Neural cell (in vitro differentiated cells): Measurements from ENCODE around the gene KNG1. TPM values are rescaled to one million over a fixed set of nuclear protein-coding genes. Genes with fewer than 3 reads are reported as not detected.

Experiments
- H2AFZ ChIP-seq: fragments of 200-600, 300-800 bp; sonication (generic), shearing (Covaris generic); 2 replicates; pipeline ENCODE4 v1.6.0; 2014; ENCODE audit warnings: low read depth, mild to moderate bottlenecking, antibody characterized with exemption, low read length, moderate library complexity
- H3F3A ChIP-seq: fragments of 200-600 bp; shearing (Covaris generic); 2 replicates; pipeline ENCODE4 v1.6.1; 2016; ENCODE audit warnings: mild to moderate bottlenecking, moderate library complexity, mixed read lengths, antibody characterized with exemption, low read length; ENCODE audit not compliant: insufficient read depth, poor library complexity, severe bottlenecking
- H3K27ac ChIP-seq: fragments of 200-600, 300-800 bp; sonication (generic), shearing (Covaris generic); 2 replicates; pipeline ENCODE4 v1.5.1; 2014; ENCODE audit warnings: mild to moderate bottlenecking, low read length, moderate library complexity
- H3K27me3 ChIP-seq: fragments of 300-800, 200-600 bp; sonication (generic), shearing (Covaris generic); 2 replicates; pipeline ENCODE4 v1.6.0; 2014; ENCODE audit warnings: mild to moderate bottlenecking, low read depth, low read length, moderate library complexity; ENCODE audit not compliant: insufficient read depth
- H3K36me3 ChIP-seq: fragments of 300-800, 200-600 bp; sonication (generic), shearing (Covaris generic); 2 replicates; pipeline ENCODE4 v1.5.1; 2014; ENCODE audit warnings: mild to moderate bottlenecking, antibody characterized with exemption, low read length, moderate library complexity; ENCODE audit not compliant: insufficient read depth
- H3K4me2 ChIP-seq: fragments of 300-800, 200-600 bp; sonication (generic), shearing (Covaris generic); 2 replicates; pipeline ENCODE4 v1.6.0; 2014; ENCODE audit warnings: mild to moderate bottlenecking, low read length
- H3K4me3 ChIP-seq: fragments of 300-800, 200-600 bp; sonication (generic), shearing (Covaris generic); 2 replicates; pipeline ENCODE4 v1.5.1; 2014; ENCODE audit warnings: mild to moderate bottlenecking, low read length, moderate library complexity
- H3K79me2 ChIP-seq: fragments of 200-600 bp; shearing (Covaris generic); replicated peaks from 2 replicates; pipeline ENCODE4 v1.6.0; 2014; ENCODE audit warnings: mild to moderate bottlenecking, low read length, moderate library complexity; ENCODE audit not compliant: insufficient read depth
- H3K9ac ChIP-seq: fragments of 300-800, 200-600 bp; sonication (generic), shearing (Covaris generic); 2 replicates; pipeline ENCODE4 v1.6.1; 2016; ENCODE audit warnings: mild to moderate bottlenecking, low read length, mixed read lengths
- H3K9me2 ChIP-seq: fragments of 200-600 bp; shearing (Covaris generic); 2 replicates; pipeline ENCODE4 v1.6.1; 2016; ENCODE audit warnings: mild to moderate bottlenecking, low read length, mixed read lengths; ENCODE audit not compliant: insufficient read depth
- H3K9me3 ChIP-seq: fragments of 200-600, 300-800 bp; sonication (generic), shearing (Covaris generic); 2 replicates; pipeline ENCODE4 v1.6.1; 2016; ENCODE audit warnings: mild to moderate bottlenecking, mixed run types, low read length, moderate library complexity, mixed read lengths
- H4K20me1 ChIP-seq: fragments of 200-600 bp; shearing (Covaris generic); 2 replicates; pipeline ENCODE4 v1.6.1; 2016; ENCODE audit warnings: mild to moderate bottlenecking, mixed run types; ENCODE audit not compliant: insufficient read depth
- EP300 ChIP-seq: fragments of 450-650 bp; conservative IDR thresholded peaks from 2 replicates; pipeline ENCODE4 v1.6.1; 2014; ENCODE audit warnings: antibody characterized with exemption, mild to moderate bottlenecking, moderate library complexity; ENCODE audit not compliant: poor library complexity, severe bottlenecking
- EZH2 ChIP-seq: fragments of 200-600, 300-800 bp; shearing (Covaris generic), sonication (generic); IDR thresholded peaks from 2 replicates; pipeline ENCODE4 v1.6.1; 2014; ENCODE audit warnings: antibody characterized with exemption, low read length, borderline replicate concordance, mild to moderate bottlenecking; ENCODE audit not compliant: insufficient read depth, poor library complexity, severe bottlenecking
- MXI1 ChIP-seq: fragments of 450-650 bp; conservative IDR thresholded peaks from 2 replicates; pipeline ENCODE4 v1.6.1; 2014; ENCODE audit warnings: antibody characterized with exemption, mild to moderate bottlenecking; ENCODE audit not compliant: poor library complexity, severe bottlenecking
- POLR2AphosphoS5 ChIP-seq: IDR thresholded peaks from 2 replicates; pipeline ENCODE4 v1.6.1; 2012
- RAD21 ChIP-seq: fragments of 450-650 bp; conservative IDR thresholded peaks from 2 replicates; pipeline ENCODE4 v1.6.1; 2014; ENCODE audit warnings: antibody characterized with exemption, mild to moderate bottlenecking, moderate library complexity
- SMC3 ChIP-seq: fragments of 450-650 bp; conservative IDR thresholded peaks from 2 replicates; pipeline ENCODE4 v1.6.1; 2014; ENCODE audit warnings: antibody characterized with exemption, mild to moderate bottlenecking, moderate library complexity; ENCODE audit not compliant: poor library complexity
- TAF1 ChIP-seq: IDR thresholded peaks from 2 replicates; pipeline ENCODE4 v1.6.1; 2012; ENCODE audit warnings: low read depth
- polyA plus RNA-seq: library from polyadenylated mRNA; depleted of rRNA; stranded (reverse); fragments of >200 nt; gene quantifications from 2 replicates; pipeline ENCODE4 v1.2.3, GENCODE V29; 2014
- TF ChIP-seq, protein P1 (sequence below): IDR thresholded peaks from 2 replicates; pipeline ENCODE4 v1.6.1; 2012; ENCODE audit warnings: borderline replicate concordance
- TF ChIP-seq, protein P2 (sequence below): fragments of 450-650 bp; IDR thresholded peaks from 2 replicates; pipeline ENCODE4 v1.5.1; 2014; ENCODE audit warnings: antibody characterized with exemption, mild to moderate bottlenecking, moderate library complexity; ENCODE audit not compliant: poor library complexity, severe bottlenecking

Gene KNG1
- polyA plus RNA-seq, 1 donor from 2014 or later, result not detected

DNA sequence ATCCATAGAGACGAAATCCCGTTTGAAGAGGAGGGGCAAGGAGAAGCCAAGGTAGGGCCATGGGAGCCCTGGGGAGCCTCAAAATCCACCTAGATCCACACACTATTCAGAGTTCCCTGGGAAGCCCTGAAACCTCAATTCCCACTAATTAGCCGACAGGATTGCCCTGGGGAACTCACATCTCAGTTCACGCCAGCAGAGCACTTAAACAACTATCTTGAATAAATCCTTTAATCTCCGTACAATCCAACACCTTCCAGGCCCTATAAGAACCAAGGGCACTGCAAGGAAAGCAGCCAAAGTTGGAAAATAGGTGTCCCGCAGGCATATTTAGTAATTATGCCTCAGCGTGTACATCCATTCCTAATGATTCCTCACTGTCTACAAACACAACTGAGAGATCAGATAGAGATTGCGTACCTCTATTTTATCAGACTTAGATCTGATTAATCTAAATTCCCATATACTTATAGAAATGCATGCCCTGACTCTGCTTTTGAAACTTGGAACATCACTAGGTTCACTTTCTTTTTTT is 40.6 kb downstream of the KNG1 start:
- Histone ChIP-seq H3K9ac (no peak overlapping the region), H3K9me2 (no peaks in the 10 kb centered on the region), H3K4me3 (no peak overlapping the region), H3K36me3 (no peaks in the 10 kb centered on the region), H3K27ac (no peak overlapping the region), H3K27me3 (no peaks in the 10 kb centered on the region), H3K9me3 (no peaks in the 10 kb centered on the region), H3K79me2 (no peaks in the 10 kb centered on the region), H3F3A (no peaks in the 10 kb centered on the region), H2AFZ (no peak overlapping the region), H4K20me1 (no peaks in the 10 kb centered on the region), H3K4me2 (no peak overlapping the region)
- TF ChIP-seq EZH2, result no peak
- no peak for TF ChIP-seq RAD21
- TF ChIP-seq SMC3, result no peak
- no peak for TF ChIP-seq MXI1
- TF ChIP-seq TAF1, result no peak
- TF ChIP-seq, protein P1, sequence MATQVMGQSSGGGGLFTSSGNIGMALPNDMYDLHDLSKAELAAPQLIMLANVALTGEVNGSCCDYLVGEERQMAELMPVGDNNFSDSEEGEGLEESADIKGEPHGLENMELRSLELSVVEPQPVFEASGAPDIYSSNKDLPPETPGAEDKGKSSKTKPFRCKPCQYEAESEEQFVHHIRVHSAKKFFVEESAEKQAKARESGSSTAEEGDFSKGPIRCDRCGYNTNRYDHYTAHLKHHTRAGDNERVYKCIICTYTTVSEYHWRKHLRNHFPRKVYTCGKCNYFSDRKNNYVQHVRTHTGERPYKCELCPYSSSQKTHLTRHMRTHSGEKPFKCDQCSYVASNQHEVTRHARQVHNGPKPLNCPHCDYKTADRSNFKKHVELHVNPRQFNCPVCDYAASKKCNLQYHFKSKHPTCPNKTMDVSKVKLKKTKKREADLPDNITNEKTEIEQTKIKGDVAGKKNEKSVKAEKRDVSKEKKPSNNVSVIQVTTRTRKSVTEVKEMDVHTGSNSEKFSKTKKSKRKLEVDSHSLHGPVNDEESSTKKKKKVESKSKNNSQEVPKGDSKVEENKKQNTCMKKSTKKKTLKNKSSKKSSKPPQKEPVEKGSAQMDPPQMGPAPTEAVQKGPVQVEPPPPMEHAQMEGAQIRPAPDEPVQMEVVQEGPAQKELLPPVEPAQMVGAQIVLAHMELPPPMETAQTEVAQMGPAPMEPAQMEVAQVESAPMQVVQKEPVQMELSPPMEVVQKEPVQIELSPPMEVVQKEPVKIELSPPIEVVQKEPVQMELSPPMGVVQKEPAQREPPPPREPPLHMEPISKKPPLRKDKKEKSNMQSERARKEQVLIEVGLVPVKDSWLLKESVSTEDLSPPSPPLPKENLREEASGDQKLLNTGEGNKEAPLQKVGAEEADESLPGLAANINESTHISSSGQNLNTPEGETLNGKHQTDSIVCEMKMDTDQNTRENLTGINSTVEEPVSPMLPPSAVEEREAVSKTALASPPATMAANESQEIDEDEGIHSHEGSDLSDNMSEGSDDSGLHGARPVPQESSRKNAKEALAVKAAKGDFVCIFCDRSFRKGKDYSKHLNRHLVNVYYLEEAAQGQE, result no peak
- no peak for TF ChIP-seq EP300
- TF ChIP-seq POLR2AphosphoS5, result no peak
- TF ChIP-seq, protein P2, sequence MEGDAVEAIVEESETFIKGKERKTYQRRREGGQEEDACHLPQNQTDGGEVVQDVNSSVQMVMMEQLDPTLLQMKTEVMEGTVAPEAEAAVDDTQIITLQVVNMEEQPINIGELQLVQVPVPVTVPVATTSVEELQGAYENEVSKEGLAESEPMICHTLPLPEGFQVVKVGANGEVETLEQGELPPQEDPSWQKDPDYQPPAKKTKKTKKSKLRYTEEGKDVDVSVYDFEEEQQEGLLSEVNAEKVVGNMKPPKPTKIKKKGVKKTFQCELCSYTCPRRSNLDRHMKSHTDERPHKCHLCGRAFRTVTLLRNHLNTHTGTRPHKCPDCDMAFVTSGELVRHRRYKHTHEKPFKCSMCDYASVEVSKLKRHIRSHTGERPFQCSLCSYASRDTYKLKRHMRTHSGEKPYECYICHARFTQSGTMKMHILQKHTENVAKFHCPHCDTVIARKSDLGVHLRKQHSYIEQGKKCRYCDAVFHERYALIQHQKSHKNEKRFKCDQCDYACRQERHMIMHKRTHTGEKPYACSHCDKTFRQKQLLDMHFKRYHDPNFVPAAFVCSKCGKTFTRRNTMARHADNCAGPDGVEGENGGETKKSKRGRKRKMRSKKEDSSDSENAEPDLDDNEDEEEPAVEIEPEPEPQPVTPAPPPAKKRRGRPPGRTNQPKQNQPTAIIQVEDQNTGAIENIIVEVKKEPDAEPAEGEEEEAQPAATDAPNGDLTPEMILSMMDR, result no peak

- no peak overlapping the region for H3K4me2 ChIP-seq
- H3K27me3 ChIP-seq, result no peaks in the 10 kb centered on the region
- no peaks in the 10 kb centered on the region for H3K79me2 ChIP-seq
- H3K27ac ChIP-seq, result no peak overlapping the region
- no peaks in the 10 kb centered on the region for H3K9me3 ChIP-seq
- no peaks in the 10 kb centered on the region for H3K36me3 ChIP-seq
- no peaks in the 10 kb centered on the region for H3F3A ChIP-seq
- no peak overlapping the region for H3K4me3 ChIP-seq
- H3K9me2 ChIP-seq, result no peaks in the 10 kb centered on the region
- H3K9ac ChIP-seq, result no peak overlapping the region
- no peaks in the 10 kb centered on the region for H4K20me1 ChIP-seq
- TF ChIP-seq EP300, result no peak
- TF ChIP-seq, protein P2, result no peak
- TF ChIP-seq SMC3, result no peak
- no peak for TF ChIP-seq POLR2AphosphoS5
- TF ChIP-seq TAF1, result no peak
- TF ChIP-seq RAD21, result no peak
- H2AFZ ChIP-seq, result no peak overlapping the region
Measured at GRCh38 chr3:186759231-186759930, 42.2 kb downstream of the KNG1 start.
